Measurements from ENCODE around the gene ANXA8.
"Not testable (repeated sequence)": the region's sequence is repeated elsewhere in the genome, so short reads cannot be mapped to it uniquely, and the experiment has no call there.

DNA sequence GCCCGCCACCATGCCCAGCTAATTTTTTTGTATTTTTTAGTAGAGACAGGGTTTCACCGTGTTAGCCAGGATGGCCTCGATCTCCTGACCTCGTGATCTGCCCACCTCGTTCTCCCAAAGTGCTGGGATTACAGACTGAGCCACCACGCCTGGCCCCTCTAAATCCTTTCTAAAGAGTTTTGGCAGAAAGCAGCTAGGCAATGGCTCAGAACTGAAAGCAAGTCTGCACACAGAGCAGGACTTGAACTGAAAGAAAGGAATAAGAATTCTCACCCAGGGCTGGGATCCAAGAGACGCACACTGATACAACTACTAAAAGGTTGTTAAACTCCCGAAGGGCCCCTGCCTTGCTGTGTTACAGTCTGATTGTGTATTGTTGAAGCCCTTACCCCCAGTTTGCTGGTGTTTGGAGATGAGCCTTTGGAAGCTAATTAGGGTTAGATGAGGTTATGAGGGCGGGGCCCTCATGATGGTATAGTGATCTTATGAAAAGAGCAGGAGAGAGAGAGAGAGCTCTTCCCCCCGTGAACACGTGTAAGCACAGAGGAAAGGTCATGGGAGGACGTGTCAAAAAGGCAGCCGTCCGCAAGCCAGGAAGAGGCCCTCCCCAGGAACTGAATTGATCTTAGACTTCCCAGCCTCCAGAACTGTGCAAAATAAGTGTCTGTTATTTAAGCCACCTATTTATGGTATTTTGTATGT lies 18.5 kb downstream of the ANXA8 start:
- not testable (repeated sequence) for TF ChIP-seq SPI1, POLR2A, TAF1, POLR2AphosphoS5 (IDR thresholded peaks at IDR 0.05; ENCODE audit: low read depth, low read length)
